Fibroblast of lung (primary cell): ENCODE results near the gene C4orf50. TPM values are rescaled to one million over a fixed set of nuclear protein-coding genes. Genes with fewer than 3 reads are reported as not detected.

Experiments
- DNase-seq, 2 donors: peaks; one replicate each; pipeline versions ENCODE4 v3.0.0 to v3.0.0-alpha.2; 2010; ENCODE audit warnings: low read depth in 2 of 2
- H2AFZ ChIP-seq: 2 replicates; pipeline ENCODE4 v1.5.1; 2012; ENCODE audit warnings: low read length, control low read depth, inconsistent platforms
- H3K27ac ChIP-seq: 2 replicates; pipeline ENCODE4 v1.5.1; 2011; ENCODE audit warnings: low read length, control low read depth; ENCODE audit not compliant: insufficient read depth
- H3K27me3 ChIP-seq: 2 replicates; pipeline ENCODE4 v1.5.1; 2011; ENCODE audit warnings: mild to moderate bottlenecking, low read length; ENCODE audit not compliant: control insufficient read depth, insufficient read depth
- H3K36me3 ChIP-seq: 2 replicates; pipeline ENCODE4 v1.5.1; 2011; ENCODE audit warnings: low read length; ENCODE audit not compliant: control insufficient read depth, insufficient read depth
- H3K4me1 ChIP-seq: 2 replicates; pipeline ENCODE4 v1.5.1; 2011; ENCODE audit warnings: low read length; ENCODE audit not compliant: control insufficient read depth, insufficient read depth; ENCODE audit errors: extremely low read depth
- H3K4me2 ChIP-seq: 2 replicates; pipeline ENCODE4 v1.5.1; 2011; ENCODE audit warnings: low read length, control low read depth; ENCODE audit not compliant: insufficient read depth; ENCODE audit errors: extremely low read depth
- H3K4me3 ChIP-seq, 4 experiments: fragments of 200-600 bp in 1 of 4; sonication (generic) in 1 of 4; replicated peaks in 1 of 4; 2 replicates each; pipeline ENCODE4 v1.5.1; 2011 to 2016; ENCODE audit warnings: low read length in 4 of 4, low read depth in 3 of 4, mild to moderate bottlenecking in 3 of 4, control low read depth in 2 of 4, inconsistent platforms in 1 of 4, mixed read lengths in 1 of 4; ENCODE audit not compliant: insufficient read depth in 1 of 4; ENCODE audit errors: control extremely low read depth in 1 of 4
- H3K79me2 ChIP-seq: 2 replicates; pipeline ENCODE4 v1.5.1; 2012; ENCODE audit warnings: mild to moderate bottlenecking, low read length, inconsistent platforms; ENCODE audit not compliant: control insufficient read depth, insufficient read depth
- H3K9ac ChIP-seq: 2 replicates; pipeline ENCODE4 v1.5.1; 2011; ENCODE audit warnings: mild to moderate bottlenecking, low read length, control low read depth; ENCODE audit not compliant: insufficient read depth
- H3K9me3 ChIP-seq: 2 replicates; pipeline ENCODE4 v1.5.1; 2012; ENCODE audit warnings: low read depth, low read length; ENCODE audit not compliant: control insufficient read depth, insufficient read depth
- H4K20me1 ChIP-seq: 2 replicates; pipeline ENCODE4 v1.5.1; 2011; ENCODE audit warnings: low read length; ENCODE audit not compliant: control insufficient read depth, insufficient read depth; ENCODE audit errors: extremely low read depth
- EZH2 ChIP-seq: IDR thresholded peaks from 2 replicates; pipeline ENCODE4 v1.5.1; 2012; ENCODE audit warnings: low read length, control low read depth, mild to moderate bottlenecking; ENCODE audit errors: missing control alignments
- polyA plus RNA-seq, 2 donors: library from polyadenylated mRNA; depleted of rRNA in 1 of 2; stranded (reverse) in 1 of 2; unstranded in 1 of 2; fragments of >200 nt; gene quantifications; 2 replicates each; pipeline ENCODE4 v1.2.1, GENCODE V29; 2011 to 2012; ENCODE audit warnings: missing spikeins in 1 of 2
- total RNA-seq: library from RNA; depleted of rRNA; stranded (reverse); fragments of >200 nt; gene quantifications from 2 replicates; pipeline ENCODE4 v1.2.1, GENCODE V29; 2014
- TF ChIP-seq, protein P1 (sequence below), 2 donors: IDR thresholded peaks in 1 of 2; conservative IDR thresholded peaks in 1 of 2; 1 replicate in 1 of 2; 2 replicates in 1 of 2; pipeline ENCODE4 v1.5.1; 2011 to 2012; ENCODE audit warnings: low read length in 2 of 2, control low read depth in 1 of 2, inconsistent platforms in 1 of 2, low read depth in 1 of 2, mild to moderate bottlenecking in 1 of 2

Gene C4orf50
- total and polyA plus RNA-seq, 2 donors (not counting 1 experiment from before 2014, with no cell fraction given) = not detected

DNA sequence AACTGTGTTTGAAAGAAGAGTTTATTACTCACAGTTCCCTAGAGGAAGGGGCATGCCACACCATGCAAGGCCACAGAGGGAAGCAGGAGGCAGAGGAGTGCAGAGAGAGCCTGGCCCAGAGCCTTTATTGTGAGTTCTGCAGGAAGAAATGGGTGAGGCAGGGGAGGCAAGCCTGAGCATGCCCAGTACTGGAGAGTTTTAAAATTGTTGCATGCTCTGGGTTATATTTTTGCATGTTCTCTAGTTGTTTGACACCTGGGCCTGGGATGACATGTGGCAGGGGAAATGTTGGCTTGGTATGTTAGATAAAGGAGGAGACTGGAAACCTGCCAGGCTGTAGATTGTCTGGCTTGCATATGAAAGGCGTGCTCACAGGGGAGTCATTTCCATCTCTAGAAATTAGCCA is 105.6 kb downstream of the C4orf50 start:
- H3K36me3 ChIP-seq = no peaks in the 10 kb centered on the region
- no peak for DNase-seq
- H3K9ac ChIP-seq = no peak overlapping the region
- no peaks in the 10 kb centered on the region for H4K20me1 ChIP-seq
- H2AFZ ChIP-seq = no peak overlapping the region
- H3K9me3 ChIP-seq = no peaks in the 10 kb centered on the region
- no peaks in the 10 kb centered on the region for H3K4me1 ChIP-seq
- TF ChIP-seq EZH2 = no peak
- TF ChIP-seq, protein P1, sequence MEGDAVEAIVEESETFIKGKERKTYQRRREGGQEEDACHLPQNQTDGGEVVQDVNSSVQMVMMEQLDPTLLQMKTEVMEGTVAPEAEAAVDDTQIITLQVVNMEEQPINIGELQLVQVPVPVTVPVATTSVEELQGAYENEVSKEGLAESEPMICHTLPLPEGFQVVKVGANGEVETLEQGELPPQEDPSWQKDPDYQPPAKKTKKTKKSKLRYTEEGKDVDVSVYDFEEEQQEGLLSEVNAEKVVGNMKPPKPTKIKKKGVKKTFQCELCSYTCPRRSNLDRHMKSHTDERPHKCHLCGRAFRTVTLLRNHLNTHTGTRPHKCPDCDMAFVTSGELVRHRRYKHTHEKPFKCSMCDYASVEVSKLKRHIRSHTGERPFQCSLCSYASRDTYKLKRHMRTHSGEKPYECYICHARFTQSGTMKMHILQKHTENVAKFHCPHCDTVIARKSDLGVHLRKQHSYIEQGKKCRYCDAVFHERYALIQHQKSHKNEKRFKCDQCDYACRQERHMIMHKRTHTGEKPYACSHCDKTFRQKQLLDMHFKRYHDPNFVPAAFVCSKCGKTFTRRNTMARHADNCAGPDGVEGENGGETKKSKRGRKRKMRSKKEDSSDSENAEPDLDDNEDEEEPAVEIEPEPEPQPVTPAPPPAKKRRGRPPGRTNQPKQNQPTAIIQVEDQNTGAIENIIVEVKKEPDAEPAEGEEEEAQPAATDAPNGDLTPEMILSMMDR (conservative IDR thresholded peaks at IDR 0.05 in 1 of 2, IDR thresholded peaks at IDR 0.05 in 1 of 2; ENCODE audit: low read depth in 1 of 2, low read length in 2 of 2) = no peak
- H3K27me3 ChIP-seq = no peaks in the 10 kb centered on the region
- H3K79me2 ChIP-seq = no peaks in the 10 kb centered on the region
- H3K4me3 ChIP-seq = no peak overlapping the region
- no peak overlapping the region for H3K27ac ChIP-seq
- no peak overlapping the region for H3K4me2 ChIP-seq

DNA sequence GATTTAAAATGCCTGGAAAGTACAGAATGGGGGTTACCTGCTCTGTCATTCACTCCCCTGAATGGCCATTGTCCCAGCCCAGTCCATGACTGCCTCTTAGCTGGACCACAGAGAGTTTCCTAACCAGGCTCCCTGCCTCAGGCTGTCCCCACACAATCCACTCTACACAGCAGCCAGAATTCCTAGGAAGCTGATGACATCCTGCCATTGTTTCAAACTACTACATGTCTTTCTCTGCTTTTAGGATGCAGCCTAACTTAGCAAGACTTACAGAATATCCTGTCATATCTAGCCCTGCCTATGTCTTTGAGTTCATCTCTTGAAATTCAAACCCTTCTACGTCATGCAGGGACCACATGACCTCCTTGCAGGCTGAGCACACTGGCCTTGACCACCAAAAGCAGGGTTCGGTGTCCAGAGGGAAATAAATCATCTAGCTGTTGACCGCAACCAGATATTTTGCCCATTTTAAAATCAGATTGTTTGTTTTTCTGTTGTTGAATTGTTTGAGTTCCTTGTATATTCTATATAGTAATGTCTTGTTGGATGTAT is 109.3 kb downstream of the C4orf50 start:
- no peak for DNase-seq
- Histone ChIP-seq H3K4me1 (no peaks in the 10 kb centered on the region), H3K4me2 (no peak overlapping the region), H3K79me2 (no peaks in the 10 kb centered on the region), H4K20me1 (no peaks in the 10 kb centered on the region), H3K27me3 (no peaks in the 10 kb centered on the region), H3K27ac (no peak overlapping the region), H3K4me3 (no peak overlapping the region), H3K9me3 (no peaks in the 10 kb centered on the region), H2AFZ (no peak overlapping the region), H3K9ac (no peak overlapping the region), H3K36me3 (no peaks in the 10 kb centered on the region)
- TF ChIP-seq EZH2 = no peak
- TF ChIP-seq, protein P1 (conservative IDR thresholded peaks at IDR 0.05 in 1 of 2, IDR thresholded peaks at IDR 0.05 in 1 of 2; ENCODE audit: low read depth in 1 of 2, low read length in 2 of 2) = no peak

DNA sequence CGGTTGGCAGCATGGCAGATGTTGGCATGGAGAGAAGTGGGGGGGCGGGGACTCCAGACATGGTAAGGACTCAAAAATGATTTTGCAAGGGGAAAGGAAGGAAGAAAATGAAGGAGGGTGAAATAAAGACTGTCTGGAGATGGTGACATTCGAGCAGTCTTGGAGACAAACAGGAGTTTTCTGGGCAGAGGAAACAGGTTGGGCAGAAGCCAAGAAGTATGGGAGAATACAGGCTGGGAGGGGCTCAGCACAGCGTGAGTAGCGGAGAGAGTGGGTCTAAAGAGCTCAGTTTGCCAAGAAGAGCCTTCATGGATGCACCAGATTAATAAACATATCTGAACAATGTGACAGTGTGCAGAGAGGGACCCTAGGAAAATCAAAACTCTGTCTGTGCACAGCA is 112.0 kb downstream of the C4orf50 start:
- H3K4me1 ChIP-seq = no peaks in the 10 kb centered on the region
- no peaks in the 10 kb centered on the region for H3K79me2 ChIP-seq
- no peak overlapping the region for H3K4me2 ChIP-seq

More for the DNA sequence above, 112.0 kb downstream of the C4orf50 start:
- no peak overlapping the region for H2AFZ ChIP-seq
- no peaks in the 10 kb centered on the region for H3K27me3 ChIP-seq
- H3K9me3 ChIP-seq = no peaks in the 10 kb centered on the region
- H3K27ac ChIP-seq = no peak overlapping the region
- no peaks in the 10 kb centered on the region for H3K36me3 ChIP-seq
- no peak overlapping the region for H3K4me3 ChIP-seq
- TF ChIP-seq, protein P1 (conservative IDR thresholded peaks at IDR 0.05 in 1 of 2, IDR thresholded peaks at IDR 0.05 in 1 of 2; ENCODE audit: low read depth in 1 of 2, low read length in 2 of 2) = no peak
- TF ChIP-seq EZH2 = no peak
- H4K20me1 ChIP-seq = no peaks in the 10 kb centered on the region
- H3K9ac ChIP-seq = no peak overlapping the region
- no peak for DNase-seq
